Progenitor cell of endocrine pancreas (in vitro differentiated cells): ENCODE measurements around the gene SMIM12. TPM values are rescaled to one million over a fixed set of nuclear protein-coding genes. Genes with fewer than 3 reads are reported as not detected.
"Not testable (repeated sequence)": the region's sequence is repeated elsewhere in the genome, so short reads cannot be mapped to it uniquely, and the experiment has no call there.

Experiments
- DNase-seq: peaks from one replicate; pipeline ENCODE4 v3.0.0; 2021; ENCODE audit warnings: low spot score; ENCODE audit not compliant: unreplicated experiment
- H3K27ac Mint-ChIP-seq: 2 replicates; pipeline ENCODE4 v1.8.0; 2021; ENCODE audit warnings: mild to moderate bottlenecking, moderate library complexity, mixed read lengths
- H3K27me3 Mint-ChIP-seq: 2 replicates; pipeline ENCODE4 v1.8.0; 2021; ENCODE audit warnings: mixed read lengths
- H3K36me3 Mint-ChIP-seq: 2 replicates; pipeline ENCODE4 v1.8.0; 2022; ENCODE audit warnings: mixed read lengths; ENCODE audit not compliant: insufficient read depth
- H3K4me1 Mint-ChIP-seq: 2 replicates; pipeline ENCODE4 v1.8.0; 2021; ENCODE audit warnings: low read depth, mixed read lengths
- H3K4me3 Mint-ChIP-seq: 2 replicates; pipeline ENCODE4 v1.8.0; 2021; ENCODE audit warnings: low read depth, mild to moderate bottlenecking, moderate library complexity, mixed read lengths
- H3K9me3 Mint-ChIP-seq: 2 replicates; pipeline ENCODE4 v1.8.0; 2021; ENCODE audit warnings: low read depth, mixed read lengths
- CTCF ChIP-seq: fragments of 200-600 bp; sonication (generic); IDR thresholded peaks from one replicate; pipeline ENCODE4 v1.5.0; 2021; ENCODE audit warnings: antibody characterized with exemption, mild to moderate bottlenecking; ENCODE audit not compliant: unreplicated experiment
- total RNA-seq: library from RNA; stranded (reverse); gene quantifications from 2 replicates; pipeline ENCODE4 v1.2.1, GENCODE V29; 2021

The SMIM12 gene
- total RNA-seq, 1 donor from 2014 or later: 39.5 TPM

DNA sequence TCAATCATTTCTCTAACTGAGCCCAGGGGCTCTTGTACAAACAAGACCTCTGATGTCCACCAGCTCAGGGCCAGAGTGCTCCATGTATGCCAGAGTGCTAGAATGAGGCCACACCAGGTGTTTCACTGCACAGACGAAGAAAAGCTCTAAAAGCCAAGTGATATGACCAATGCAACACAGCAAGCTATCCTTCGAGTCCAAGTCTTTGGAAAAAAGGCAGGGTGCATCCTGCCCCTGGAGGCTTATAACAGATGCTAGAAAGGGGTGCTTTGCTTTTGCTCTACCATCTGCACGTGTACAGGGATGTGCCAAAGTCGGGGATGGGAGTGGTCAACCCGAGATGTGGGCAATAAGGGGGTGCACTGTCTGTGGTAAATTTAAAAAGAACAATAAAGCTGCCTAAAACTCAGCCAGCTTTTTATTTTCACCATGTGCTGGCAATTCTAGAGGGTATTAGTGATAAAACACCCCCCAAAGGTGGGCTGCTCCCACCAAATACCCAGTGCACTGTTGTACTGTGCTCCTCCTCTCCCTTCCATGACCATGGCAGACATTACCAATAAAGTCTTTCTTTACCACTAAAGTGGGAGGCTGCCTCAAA is 32.1 kb downstream of the SMIM12 start:
- H3K36me3 Mint-ChIP-seq: no peaks in the 10 kb centered on the region
- H3K27me3 Mint-ChIP-seq: no peaks in the 10 kb centered on the region
- no peaks in the 10 kb centered on the region for H3K9me3 Mint-ChIP-seq
- peaks cover 37% of the 10 kb centered on the region for H3K4me1 Mint-ChIP-seq
- peak overlapping the region; percentile 3 for H3K27ac Mint-ChIP-seq
- TF ChIP-seq CTCF: no peak
- no peak for DNase-seq
- H3K4me3 Mint-ChIP-seq: no peak overlapping the region

DNA sequence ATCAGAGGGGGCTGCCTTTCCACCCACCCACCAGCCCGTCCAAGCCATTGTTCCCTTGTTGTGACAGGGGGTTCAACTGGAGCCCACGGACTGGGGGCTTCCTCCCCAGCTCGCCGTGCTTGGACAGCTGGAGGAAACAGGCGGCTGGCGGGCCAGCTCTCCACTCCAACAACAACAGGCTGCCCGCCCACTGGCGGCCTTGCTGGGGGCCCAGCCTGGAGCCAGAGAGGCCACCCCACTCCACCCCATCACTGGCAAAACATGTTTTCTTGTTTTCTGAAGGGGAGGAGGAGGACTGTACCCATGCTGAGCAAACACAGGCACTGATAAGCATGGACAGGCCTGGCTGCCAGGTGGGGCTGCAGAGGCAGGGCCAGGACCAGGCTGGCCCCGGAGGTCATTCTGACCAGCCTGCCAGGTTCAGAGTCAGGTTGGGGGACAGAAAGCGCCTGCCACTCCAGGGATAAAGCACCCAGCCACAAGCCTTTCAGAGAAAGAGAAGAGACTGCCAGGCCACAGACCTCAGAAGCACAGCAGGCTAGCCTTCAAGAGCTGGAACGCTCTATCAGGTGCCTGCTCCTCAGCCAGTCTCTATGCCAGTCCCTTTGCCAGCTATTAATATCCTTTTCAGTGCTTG is 34.0 kb downstream of the SMIM12 start:
- DNase-seq: peak; percentile 35
- H3K27ac Mint-ChIP-seq: peak overlapping the region; percentile 88
- H3K36me3 Mint-ChIP-seq: no peaks in the 10 kb centered on the region
- no peaks in the 10 kb centered on the region for H3K27me3 Mint-ChIP-seq
- peaks cover 36% of the 10 kb centered on the region for H3K4me1 Mint-ChIP-seq
- H3K9me3 Mint-ChIP-seq: no peaks in the 10 kb centered on the region
- TF ChIP-seq CTCF: no peak
- no peak overlapping the region for H3K4me3 Mint-ChIP-seq

GRCh38 chr1:34824817-34825454 is 34.6 kb downstream of the SMIM12 start:
- Mint-ChIP-seq H3K4me3 (peak overlapping the region; percentile 44), H3K36me3 (no peaks in the 10 kb centered on the region), H3K27me3 (no peaks in the 10 kb centered on the region), H3K27ac (peak overlapping the region; percentile 88), H3K4me1 (peaks cover 36% of the 10 kb centered on the region), H3K9me3 (no peaks in the 10 kb centered on the region)
- DNase-seq: no peak
- no peak for TF ChIP-seq CTCF

DNA sequence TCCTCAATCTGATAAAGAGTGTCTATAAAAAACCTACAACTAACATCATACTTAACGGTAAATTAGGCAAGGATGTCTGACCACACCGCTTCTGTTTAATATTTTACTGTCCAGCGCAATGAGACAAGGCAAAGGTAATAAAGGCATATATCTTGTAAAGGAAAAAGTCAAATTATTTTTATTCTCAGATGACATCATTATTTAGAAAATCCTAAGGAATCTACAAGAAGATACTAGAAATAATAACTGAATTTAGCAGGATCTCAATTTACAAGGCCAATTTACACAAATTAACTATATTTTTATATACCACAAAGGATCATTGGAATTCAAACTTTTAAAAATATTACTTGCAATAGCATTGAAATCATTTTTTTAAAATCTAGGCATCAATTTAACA is 37.3 kb downstream of the SMIM12 start:
- no peaks in the 10 kb centered on the region for H3K36me3 Mint-ChIP-seq
- H3K27ac Mint-ChIP-seq: no peak overlapping the region
- no peaks in the 10 kb centered on the region for H3K9me3 Mint-ChIP-seq
- H3K27me3 Mint-ChIP-seq: no peaks in the 10 kb centered on the region
- TF ChIP-seq CTCF: no peak
- no peak overlapping the region for H3K4me3 Mint-ChIP-seq
- DNase-seq: no peak
- peaks cover 27% of the 10 kb centered on the region for H3K4me1 Mint-ChIP-seq

DNA sequence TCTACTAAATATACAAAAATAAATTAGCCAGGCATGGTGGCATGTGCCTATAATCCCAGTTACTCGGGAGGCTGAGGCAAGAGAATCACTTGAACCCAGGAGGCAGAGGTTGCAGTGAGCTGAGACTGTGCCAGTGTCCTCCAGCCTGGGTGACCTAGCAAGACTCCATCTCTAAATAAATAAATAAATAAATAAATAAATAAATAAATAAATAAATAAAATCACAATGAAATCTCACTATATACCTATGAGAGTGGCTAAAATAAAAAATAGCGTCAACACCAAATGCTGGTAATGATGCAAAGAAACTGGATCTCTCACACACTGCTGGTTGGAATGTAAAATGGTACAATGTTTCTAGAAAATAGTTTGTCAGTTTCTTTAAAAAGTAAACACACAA is 40.7 kb downstream of the SMIM12 start:
- not testable (repeated sequence) for H3K27me3 Mint-ChIP-seq, DNase-seq, H3K9me3 Mint-ChIP-seq, H3K36me3 Mint-ChIP-seq, H3K4me3 Mint-ChIP-seq, H3K27ac Mint-ChIP-seq, H3K4me1 Mint-ChIP-seq
